ENCODE results near the gene DNMT3L. TPM values are rescaled to one million over a fixed set of nuclear protein-coding genes. Genes with fewer than 3 reads are reported as not detected.

The DNMT3L gene
- polyA plus RNA-seq, 1 donor (not counting 4 experiments of a cell fraction or from before 2014, with no cell fraction given), result not detected

DNA sequence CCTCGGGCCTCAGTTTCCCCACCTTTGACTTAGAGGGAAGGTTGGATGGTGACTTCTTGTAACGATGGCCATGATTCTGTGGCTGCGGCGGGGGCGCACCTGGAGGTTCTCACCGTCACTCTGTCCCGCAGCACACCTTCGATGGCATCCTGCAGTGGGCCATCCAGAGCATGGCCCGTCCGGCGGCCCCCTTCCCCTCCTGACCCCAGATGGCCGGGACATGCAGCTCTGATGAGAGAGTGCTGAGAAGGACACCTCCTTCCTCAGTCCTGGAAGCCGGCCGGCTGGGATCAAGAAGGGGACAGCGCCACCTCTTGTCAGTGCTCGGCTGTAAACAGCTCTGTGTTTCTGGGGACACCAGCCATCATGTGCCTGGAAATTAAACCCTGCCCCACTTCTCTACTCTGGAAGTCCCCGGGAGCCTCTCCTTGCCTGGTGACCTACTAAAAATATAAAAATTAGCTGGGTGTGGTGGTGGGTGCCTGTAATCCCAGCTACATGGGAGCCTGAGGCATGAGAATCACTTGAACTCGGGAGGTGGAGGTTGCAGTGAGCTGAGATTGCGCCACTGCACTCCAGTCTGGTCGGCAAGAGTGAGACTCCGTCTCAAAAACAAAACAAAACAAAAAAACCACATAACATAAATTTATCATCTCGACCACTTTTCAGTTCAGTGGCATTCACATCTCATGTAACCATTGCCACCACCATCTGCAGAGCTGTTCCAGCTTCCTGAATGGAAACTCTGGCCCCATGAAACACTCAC, 36.0 kb upstream of the DNMT3L start:
- Histone ChIP-seq H3K9me3 (ENCODE audit: control insufficient read depth, low read depth, low read length) (no peaks in the 10 kb centered on the region), H3K79me2 (ENCODE audit: control insufficient read depth, insufficient read depth, low read length) (peaks cover 21% of the 10 kb centered on the region), H3K4me3 (ENCODE audit: control insufficient read depth in 2 of 3, extremely low read depth in 1 of 3, insufficient read depth in 2 of 3, low read depth in 1 of 3, low read length in 3 of 3) (no peak overlapping the region), H3K36me3 (ENCODE audit: control insufficient read depth in 2 of 2, extremely low read depth in 1 of 2, insufficient read depth in 2 of 2, low read length in 2 of 2) (no peaks in the 10 kb centered on the region), H3K9me1 (ENCODE audit: control insufficient read depth, extremely low read depth, insufficient read depth, low read length) (no peaks in the 10 kb centered on the region), H3K4me2 (ENCODE audit: control insufficient read depth, extremely low read depth, insufficient read depth, low read depth, low read length) (peak overlapping the region; percentile 8), H4K20me1 (ENCODE audit: control insufficient read depth, extremely low read depth, insufficient read depth, low read length) (peaks cover 6% of the 10 kb centered on the region), H3K27me3 (ENCODE audit: control insufficient read depth, extremely low read depth, insufficient read depth, low read length) (peaks cover 9% of the 10 kb centered on the region), H3K4me1 (ENCODE audit: control insufficient read depth, extremely low read depth, insufficient read depth, low read length) (peaks cover 14% of the 10 kb centered on the region), H3K9ac (ENCODE audit: control insufficient read depth, extremely low read depth, insufficient read depth, low read length) (no peak overlapping the region), H2AFZ (ENCODE audit: control insufficient read depth, low read length) (no peak overlapping the region), H3K27ac (ENCODE audit: control insufficient read depth, insufficient read depth, low read length) (no peak overlapping the region)
- TF ChIP-seq EZH2 (IDR thresholded peaks at IDR 0.05; ENCODE audit: low read length), result no peak
- TF ChIP-seq, protein P1, sequence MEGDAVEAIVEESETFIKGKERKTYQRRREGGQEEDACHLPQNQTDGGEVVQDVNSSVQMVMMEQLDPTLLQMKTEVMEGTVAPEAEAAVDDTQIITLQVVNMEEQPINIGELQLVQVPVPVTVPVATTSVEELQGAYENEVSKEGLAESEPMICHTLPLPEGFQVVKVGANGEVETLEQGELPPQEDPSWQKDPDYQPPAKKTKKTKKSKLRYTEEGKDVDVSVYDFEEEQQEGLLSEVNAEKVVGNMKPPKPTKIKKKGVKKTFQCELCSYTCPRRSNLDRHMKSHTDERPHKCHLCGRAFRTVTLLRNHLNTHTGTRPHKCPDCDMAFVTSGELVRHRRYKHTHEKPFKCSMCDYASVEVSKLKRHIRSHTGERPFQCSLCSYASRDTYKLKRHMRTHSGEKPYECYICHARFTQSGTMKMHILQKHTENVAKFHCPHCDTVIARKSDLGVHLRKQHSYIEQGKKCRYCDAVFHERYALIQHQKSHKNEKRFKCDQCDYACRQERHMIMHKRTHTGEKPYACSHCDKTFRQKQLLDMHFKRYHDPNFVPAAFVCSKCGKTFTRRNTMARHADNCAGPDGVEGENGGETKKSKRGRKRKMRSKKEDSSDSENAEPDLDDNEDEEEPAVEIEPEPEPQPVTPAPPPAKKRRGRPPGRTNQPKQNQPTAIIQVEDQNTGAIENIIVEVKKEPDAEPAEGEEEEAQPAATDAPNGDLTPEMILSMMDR (optimal IDR thresholded peaks at IDR 0.05 in 1 of 3, IDR thresholded peaks at IDR 0.05 in 1 of 3, conservative IDR thresholded peaks at IDR 0.05 in 1 of 3; ENCODE audit: extremely low read depth in 1 of 3, insufficient read depth in 2 of 3, low read length in 3 of 3), result peak; percentile 73 to 98 (median 76)
- dilution Hi-C loops (cut with MboI; ENCODE audit: extremely low pct_ligation_motif_present, low sequenced_read_pairs), result no loop called here
- peak; percentile 36 for DNase-seq (ENCODE audit: low read depth, low spot score)
- no peak for FAIRE-seq

DNA sequence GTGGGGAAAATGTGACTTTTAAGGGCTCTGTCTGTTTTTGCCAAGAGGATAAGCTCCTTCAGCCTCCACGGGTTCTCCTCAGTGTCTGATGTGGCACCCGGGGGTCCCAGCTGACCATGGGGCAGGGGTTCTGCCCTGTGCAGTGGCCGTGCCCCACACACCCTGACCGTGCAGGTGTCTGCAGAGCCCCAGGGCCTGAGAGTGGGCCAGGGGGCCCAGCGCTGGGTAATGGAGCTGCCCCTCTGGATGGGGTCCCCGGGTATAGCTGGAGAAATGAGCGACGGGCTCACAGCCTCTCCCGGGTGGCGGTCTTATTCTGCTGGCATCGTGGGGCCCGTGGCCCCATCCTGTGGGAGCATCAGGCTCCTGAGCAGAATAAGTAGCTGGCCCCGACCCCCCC, 35.2 kb upstream of the DNMT3L start:
- Histone ChIP-seq H3K9ac (ENCODE audit: control insufficient read depth, extremely low read depth, insufficient read depth, low read length) (no peak overlapping the region), H3K27me3 (ENCODE audit: control insufficient read depth, extremely low read depth, insufficient read depth, low read length) (peaks cover 13% of the 10 kb centered on the region), H3K4me3 (ENCODE audit: control insufficient read depth in 2 of 3, extremely low read depth in 1 of 3, insufficient read depth in 2 of 3, low read depth in 1 of 3, low read length in 3 of 3) (no peak overlapping the region), H3K4me2 (ENCODE audit: control insufficient read depth, extremely low read depth, insufficient read depth, low read depth, low read length) (no peak overlapping the region), H3K79me2 (ENCODE audit: control insufficient read depth, insufficient read depth, low read length) (peaks cover 13% of the 10 kb centered on the region), H3K36me3 (ENCODE audit: control insufficient read depth in 2 of 2, extremely low read depth in 1 of 2, insufficient read depth in 2 of 2, low read length in 2 of 2) (no peaks in the 10 kb centered on the region), H3K27ac (ENCODE audit: control insufficient read depth, insufficient read depth, low read length) (no peak overlapping the region), H2AFZ (ENCODE audit: control insufficient read depth, low read length) (no peak overlapping the region), H3K9me3 (ENCODE audit: control insufficient read depth, low read depth, low read length) (no peaks in the 10 kb centered on the region), H3K9me1 (ENCODE audit: control insufficient read depth, extremely low read depth, insufficient read depth, low read length) (no peaks in the 10 kb centered on the region), H4K20me1 (ENCODE audit: control insufficient read depth, extremely low read depth, insufficient read depth, low read length) (peaks cover 4% of the 10 kb centered on the region), H3K4me1 (ENCODE audit: control insufficient read depth, extremely low read depth, insufficient read depth, low read length) (peaks cover 11% of the 10 kb centered on the region)
- DNase-seq (ENCODE audit: low read depth, low spot score) (no peak), FAIRE-seq (no peak)
- dilution Hi-C loops (cut with MboI; ENCODE audit: extremely low pct_ligation_motif_present, low sequenced_read_pairs), result no loop called here
- TF ChIP-seq, protein P1 (optimal IDR thresholded peaks at IDR 0.05 in 1 of 3, IDR thresholded peaks at IDR 0.05 in 1 of 3, conservative IDR thresholded peaks at IDR 0.05 in 1 of 3; ENCODE audit: extremely low read depth in 1 of 3, insufficient read depth in 2 of 3, low read length in 3 of 3), result no peak
- no peak for TF ChIP-seq EZH2 (IDR thresholded peaks at IDR 0.05; ENCODE audit: low read length)
